GM12878 (cell line): Measurements from ENCODE around the gene CTNS. TPM values are rescaled to one million over a fixed set of nuclear protein-coding genes. Genes with fewer than 3 reads are reported as not detected.

Experiments
- ATAC-seq: fragments of 200-7000 bp; cut with Tn5 transposase; 3 replicates; pipeline ENCODE4 v1.9.1; 2020; ENCODE audit warnings: mild to moderate bottlenecking, moderate library complexity
- Bru-seq: library from RNA; stranded (reverse); fragments of 400-500 nt; gene quantifications from one replicate; lab custom pipeline; 2021; lab: Mats Ljungman, UMichigan
- BruChase-seq, 2 experiments: library from RNA; stranded (reverse); fragments of 400-500 nt; gene quantifications; one replicate each; lab custom pipeline; 2021; lab: Mats Ljungman, UMichigan
- BruUV-seq: library from RNA; stranded (reverse); fragments of 400-500 nt; replicated peaks from 2 replicates; lab custom pipeline; 2021; lab: Mats Ljungman, UMichigan
- CTCF ChIA-PET: fragments of 300-600 bp; sonication (Branson Sonifier 250); formaldehyde crosslinking; extraction: SDS; loops from one replicate; lab custom pipeline; 2021; ENCODE audit warnings: inconsistent platforms; lab: Yijun Ruan, JAX
- POLR2A ChIA-PET: fragments of 350-600 bp; formaldehyde crosslinking; extraction: SDS; loops from one replicate; lab custom pipeline; 2021; ENCODE audit warnings: inconsistent platforms; lab: Charles Lee
- RAD21 ChIA-PET: fragments of 300-600 bp; sonication (Branson Sonifier 250); formaldehyde crosslinking; loops from one replicate; lab custom pipeline; 2023; ENCODE audit warnings: antibody characterized with exemption; ENCODE audit not compliant: unreplicated experiment; lab: Charles Lee
- SMC1A ChIA-PET: fragments of 300-600 bp; sonication (Branson Sonifier 250); formaldehyde crosslinking; loops from one replicate; lab custom pipeline; 2023; ENCODE audit not compliant: unreplicated experiment, uncharacterized antibody; lab: Charles Lee
- DNase-seq: peaks from one replicate; pipeline ENCODE4 v3.0.0-alpha.2; 2011; ENCODE audit warnings: low read depth, low spot score
- FAIRE-seq: peaks from 3 replicates; lab custom pipeline; 2011; peaks lifted over from hg19 to GRCh38; lab: Jason Lieb, UNC
- H2AFZ ChIP-seq: 2 replicates; pipeline ENCODE4 v1.6.0; 2011; ENCODE audit warnings: low read depth, low read length, control low read depth; ENCODE audit not compliant: control insufficient read depth
- H3K27ac ChIP-seq: 2 replicates; pipeline ENCODE4 v1.5.1; 2011; ENCODE audit warnings: control low read depth; ENCODE audit not compliant: control insufficient read depth, insufficient read depth
- H3K27me3 ChIP-seq, 2 experiments: replicated peaks in 1 of 2; 2 replicates each; pipeline versions ENCODE4 v1.6.0 to v1.6.1; 2011; ENCODE audit warnings: low read length in 1 of 2; ENCODE audit not compliant: control insufficient read depth in 2 of 2, insufficient read depth in 2 of 2
- H3K36me3 ChIP-seq, 2 experiments: 2 replicates each; pipeline ENCODE4 v1.5.1; 2011; ENCODE audit warnings: low read length in 1 of 2; ENCODE audit not compliant: control insufficient read depth in 2 of 2, insufficient read depth in 2 of 2
- H3K4me1 ChIP-seq: 2 replicates; pipeline ENCODE4 v1.6.1; 2011; ENCODE audit warnings: mild to moderate bottlenecking, low read length, moderate library complexity, mixed read lengths; ENCODE audit not compliant: control insufficient read depth, insufficient read depth
- H3K4me2 ChIP-seq: 2 replicates; pipeline ENCODE4 v1.6.0; 2011; ENCODE audit warnings: control low read depth; ENCODE audit not compliant: control insufficient read depth, insufficient read depth
- H3K4me3 ChIP-seq: fragments of 200-600 bp; sonication (generic); 2 replicates; pipeline ENCODE4 v1.5.1; 2016
- H3K79me2 ChIP-seq: 2 replicates; pipeline ENCODE4 v1.6.0; 2011; ENCODE audit warnings: low read length; ENCODE audit not compliant: control insufficient read depth, insufficient read depth
- H3K9ac ChIP-seq: 2 replicates; pipeline ENCODE4 v1.8.0; 2011; ENCODE audit warnings: low read length, control low read depth, mixed read lengths; ENCODE audit not compliant: control insufficient read depth, insufficient read depth
- H3K9me3 ChIP-seq: replicated peaks from 3 replicates; pipeline ENCODE4 v1.5.1; 2011; ENCODE audit warnings: mild to moderate bottlenecking, low read length; ENCODE audit not compliant: control insufficient read depth, insufficient read depth
- H4K20me1 ChIP-seq: 2 replicates; pipeline ENCODE4 v1.6.0; 2011; ENCODE audit not compliant: control insufficient read depth, insufficient read depth
- BHLHE40 ChIP-seq, 2 experiments: fragments of 450-650 bp in 1 of 2; IDR thresholded peaks; 2 replicates each; pipeline ENCODE4 v1.6.1; 2011 to 2017; ENCODE audit warnings: low read depth in 2 of 2, borderline replicate concordance in 1 of 2, improper control_type of control experiment in 1 of 2, low read length in 1 of 2, mild to moderate bottlenecking in 1 of 2
- CBFB ChIP-seq: IDR thresholded peaks from 2 replicates; pipeline ENCODE4 v1.6.1; 2016; ENCODE audit warnings: antibody characterized with exemption, low read depth
- ESRRA ChIP-seq: IDR thresholded peaks from 2 replicates; pipeline ENCODE4 v1.6.1; 2012; ENCODE audit warnings: mild to moderate bottlenecking, low read length, improper control_type of control experiment
- IRF3 ChIP-seq: fragments of 450-650 bp; IDR thresholded peaks from 2 replicates; pipeline ENCODE4 v1.6.1; 2014; ENCODE audit warnings: mild to moderate bottlenecking
- IRF4 ChIP-seq: IDR thresholded peaks from 2 replicates; pipeline ENCODE4 v1.6.1; 2011; ENCODE audit warnings: low read depth, low read length
- KDM1A ChIP-seq: fragments of 200-600 bp; sonication (generic); IDR thresholded peaks from 2 replicates; pipeline ENCODE4 v1.6.1; 2016; ENCODE audit warnings: borderline replicate concordance
- SRF ChIP-seq, 2 experiments: IDR thresholded peaks; 2 replicates each; pipeline ENCODE4 v1.6.1; 2011; ENCODE audit warnings: low read depth in 2 of 2, low read length in 2 of 2, mild to moderate bottlenecking in 1 of 2, moderate library complexity in 1 of 2
- TBL1XR1 ChIP-seq: IDR thresholded peaks from 2 replicates; pipeline ENCODE4 v1.6.1; 2012; ENCODE audit warnings: low read depth, low read length, improper control_type of control experiment
- ZNF687 ChIP-seq: fragments of 450-650 bp; IDR thresholded peaks from 2 replicates; pipeline ENCODE4 v1.6.1; 2017; ENCODE audit warnings: mild to moderate bottlenecking, moderate library complexity
- WGBS: methylation state at CpG from one replicate; pipeline ENCODE4 v1.1.6; 2016; ENCODE audit warnings: low lambda C conversion rate; ENCODE audit not compliant: insufficient replicate concordance, insufficient coverage; ENCODE audit errors: missing lambda C conversion rate; 5-methylcytosine and 5-hydroxymethylcytosine counted together
- in situ Hi-C: fragments of 300-500 bp; cut with MboI; formaldehyde crosslinking; loops from 9 replicates; pipeline ENCODE4 v1.14.3; 2018; ENCODE audit warnings: mixed read lengths
- intact Hi-C: fragments of 100-400 bp; cut with micrococcal nuclease; formaldehyde crosslinking; loops from one replicate; pipeline ENCODE4 v1.14.2; 2022; ENCODE audit not compliant: unreplicated experiment
- long read RNA-seq, 2 experiments: library from polyadenylated mRNA; unstranded; transcript quantifications; one replicate each; pipeline ENCODE4 v2.0.0, GENCODE V29; 2019 to 2020
- polyA minus RNA-seq, 3 experiments: library from RNA; depleted of rRNA, polyadenylated mRNA; stranded (reverse); fragments of >200 nt; gene quantifications; 2 replicates each; pipeline ENCODE4 v1.2.3, GENCODE V29; 2011
- polyA plus RNA-seq, 11 experiments: library from polyadenylated mRNA; depleted of rRNA in 4 of 11; unstranded in 6 of 11; stranded (reverse) in 5 of 11; fragments of >200 nt; fragmentation: Nextera tagmentation in 4 of 11; fragmentation: Illumina TruSeq in 1 of 11; extraction: Ambion mirVana in 4 of 11; extraction: Trizol in 1 of 11; gene quantifications; 1 replicate in 1 of 11; 2 replicates in 10 of 11; pipeline versions ENCODE4 v1.2.1 to v1.2.3, GENCODE V29; 2011 to 2016; ENCODE audit warnings: inconsistent platforms in 2 of 11, missing spikeins in 2 of 11, low read depth in 1 of 11
- total RNA-seq, 4 experiments: library from RNA; depleted of rRNA in 3 of 4; stranded (reverse); fragments of >200 nt in 3 of 4; fragmentation: Illumina TruSeq in 1 of 4; extraction: Trizol in 1 of 4; gene quantifications; 2 replicates each; pipeline versions ENCODE4 v1.2.1 to v1.2.3, GENCODE V29; 2013 to 2021

The CTNS gene
- 9.7 and 12.6 TPM in 2 replicates for total RNA-seq (2013; cell fraction: nucleolus; rRNA removed)
- total RNA-seq (2014; rRNA removed) (7.3 and 7.4 TPM in 2 replicates), total RNA-seq (2014; rRNA removed; fragmentation: Illumina TruSeq; extraction: Trizol) (4.7 and 5.3 TPM in 2 replicates), total RNA-seq (2021) (7.8 and 9.2 TPM in 2 replicates), polyA plus RNA-seq (2011; rRNA removed) (2.6 and 3.0 TPM in 2 replicates), polyA plus RNA-seq (2014; fragmentation: Illumina TruSeq; extraction: Trizol) (5.0 and 6.8 TPM in 2 replicates), polyA plus RNA-seq (2014; fragmentation: Nextera tagmentation; extraction: Ambion mirVana) (1 to 10 TPM in 1 of 2 experiments, under 1 TPM in 1; 0.92 to 1.7 TPM), polyA plus RNA-seq (2014; rRNA removed) (8.3 and 10.7 TPM in 2 replicates), polyA plus RNA-seq (2016; fragmentation: Nextera tagmentation; extraction: Ambion mirVana) (1 to 10 TPM; 6.0 to 8.6 TPM), polyA minus RNA-seq (2011; rRNA and poly(A)+ RNA removed) (2.1 and 3.5 TPM in 2 replicates), Bru-seq, nascent RNA (percentile 48 among the genes with signal in this experiment), BruChase-seq, experiment 1, labeled RNA remaining after a 6-hour chase (percentile 47 among the genes with signal in this experiment), BruChase-seq, experiment 2, labeled RNA remaining after a 2-hour chase (percentile 49 among the genes with signal in this experiment)
- 2.3 TPM for polyA plus RNA-seq (2011; ENCODE audit: low read depth)
- polyA plus RNA-seq (2011; cell fraction: cytosol; rRNA removed) = 4.3 and 6.0 TPM in 2 replicates
- polyA plus RNA-seq (2011; cell fraction: nucleus; rRNA removed) = 9.6 and 10.1 TPM in 2 replicates
- 4.2 and 5.6 TPM in 2 replicates for polyA plus RNA-seq (2012)
- polyA minus RNA-seq (2011; cell fraction: cytosol; rRNA and poly(A)+ RNA removed) = 1.6 TPM in 1 of 2 replicates, not detected in the other
- 2.1 and 3.9 TPM in 2 replicates for polyA minus RNA-seq (2011; cell fraction: nucleus; rRNA and poly(A)+ RNA removed)
- long read RNA-seq, experiment 1, partial matches to known transcripts = 0 of 4 reads
- long read RNA-seq, experiment 1, other reads (novel, unspliced or antisense) = 2 of 4 reads
- long read RNA-seq, experiment 2, transcript CTNS-201 (12 exons, 2,866 nt) = major isoform, 5 of 12 reads
- long read RNA-seq, experiment 2, partial matches to known transcripts = 1 of 12 reads
- long read RNA-seq, experiment 2, other reads (novel, unspliced or antisense) = 5 of 12 reads

- Histone ChIP-seq H2AFZ (peak within 1 kb of the TSS; percentile 97), H3K27ac (peak within 1 kb of the TSS; percentile 98), H3K4me2 (peak within 1 kb of the TSS; percentile 98), H3K9me3 (no peaks in the 10 kb centered on the region), H3K9ac (peak within 1 kb of the TSS; percentile 90), H4K20me1 (no peaks in the 10 kb centered on the region), H3K4me3 (peak within 1 kb of the TSS; percentile 94), H3K36me3 (no peaks in the 10 kb centered on the region; a peak in 2 of 4 replicates), H3K79me2 (peaks cover 12% of the 10 kb centered on the region), H3K4me1 (peaks cover 4% of the 10 kb centered on the region; the same call in 1 of the 2 replicates), H3K27me3 (no peaks in the 10 kb centered on the region)
- SMC1A ChIA-PET = interaction anchor here (0.8 to 1.7 kb wide), 10 partner anchors 9 to 101 kb away, joined by 3 to 6 read pairs (median 4); no protein-coding TSS in a partner anchor
- WGBS = 2% methylated on average over 64 of the region's 68 CpGs
- DNase-seq (peak; percentile 68), FAIRE-seq (peak; percentile 96), ATAC-seq (peak; percentile 99)
- RAD21 ChIA-PET = interaction anchor here (0.8 to 3.1 kb wide), 12 partner anchors 11 to 210 kb away, joined by 3 to 26 read pairs (median 5); partner anchors contain the start of genes HASPIN and TRPV3
- no TSS peak for BruUV-seq
- intact Hi-C loops = loop anchor here (2.0 kb wide), 1 partner anchor 78 kb away; no protein-coding TSS in a partner anchor
- POLR2A ChIA-PET = interaction anchor here (0.6 to 1.3 kb wide), 13 partner anchors 9 to 275 kb away, joined by 3 to 11 read pairs (median 4); partner anchors contain the start of genes HASPIN and TRPV3
- in situ Hi-C loops = no loop called here
- CTCF ChIA-PET = interaction anchor here (0.6 to 1.6 kb wide), 7 partner anchors 9 to 161 kb away, joined by 3 to 17 read pairs (median 4); no protein-coding TSS in a partner anchor
- peak in 1 of 2 experiments; percentile 74; a peak in 2 of 4 replicates for TF ChIP-seq BHLHE40 (IDR thresholded peaks at IDR 0.05; ENCODE audit: borderline replicate concordance in 1 of 2, low read depth in 2 of 2, low read length in 1 of 2)
- TF ChIP-seq TBL1XR1 = peak; percentile 34; the same call in 1 of the 2 replicates
- 0 out of 2 replicates have a peak, but pooled peaks have one; percentile 9 for TF ChIP-seq IRF3
- TF ChIP-seq IRF4 = no peak
- no peak for TF ChIP-seq KDM1A
- TF ChIP-seq ZNF687 = no peak
- TF ChIP-seq SRF (IDR thresholded peaks at IDR 0.05; ENCODE audit: low read depth in 2 of 2, low read length in 2 of 2) = 0 out of 4 replicates have a peak, but pooled peaks of 1 of the 2 experiments have one; percentile 27
- TF ChIP-seq CBFB = no peak
- TF ChIP-seq ESRRA = no peak
Observed at GRCh38 chr17:3636154-3636907, at the start of gene CTNS, which contains the start of gene SHPK. Gene CTNS (plus strand): TSS chr17:3636760. CDS start chr17:3640207, 3,447 bp downstream. Gene SHPK (minus strand): TSS chr17:3636250. CDS start chr17:3636219, 31 bp downstream.
